ENCODE data around the gene UMODL1. TPM values are rescaled to one million over a fixed set of nuclear protein-coding genes. Genes with fewer than 3 reads are reported as not detected.

UMODL1 gene
- total and polyA plus RNA-seq, 2 of the 13 experiments (the other 11 are each of a cell fraction or from before 2014, with no cell fraction given): not detected

DNA sequence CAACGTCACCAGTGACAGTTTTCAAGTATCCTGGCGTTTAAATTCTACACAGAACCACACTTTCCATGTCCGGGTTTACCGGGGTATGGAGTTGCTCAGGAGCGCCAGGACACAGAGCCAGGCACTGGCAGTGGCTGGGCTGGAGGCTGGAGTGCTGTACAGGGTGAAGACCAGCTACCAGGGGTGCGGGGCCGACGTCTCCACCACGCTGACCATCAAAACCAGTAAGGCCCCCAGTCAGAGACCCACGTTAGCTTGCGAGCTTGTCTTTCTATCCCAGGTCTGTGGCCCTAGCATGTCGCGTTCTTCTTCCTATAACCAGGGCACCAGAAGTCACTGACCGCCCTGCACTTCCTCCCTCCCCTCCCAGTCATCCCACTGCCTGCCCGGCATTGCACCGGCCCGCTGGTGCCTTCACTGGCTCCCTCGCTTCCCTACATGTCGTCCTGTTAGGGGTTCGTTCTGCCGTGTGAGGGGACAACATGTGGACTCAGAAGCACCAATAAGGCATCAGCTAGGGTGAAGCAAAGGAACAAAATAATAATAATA lies 27.9 kb downstream of the UMODL1 start:
- Histone ChIP-seq H2AFZ (ENCODE audit: low read length) (no peak overlapping the region), H3K79me2 (ENCODE audit: insufficient read depth, low read length) (no peaks in the 10 kb centered on the region), H3K4me2 (ENCODE audit: low read depth, low read length) (no peak overlapping the region), H3K36me3 (replicated peaks in 1 of 2; ENCODE audit: control insufficient read depth in 1 of 2, insufficient read depth in 2 of 2, low read length in 2 of 2) (no peaks in the 10 kb centered on the region), H4K20me1 (ENCODE audit: insufficient read depth, low read length) (no peaks in the 10 kb centered on the region), H3K9ac (ENCODE audit: insufficient read depth, low read depth, low read length) (no peak overlapping the region), H3K27ac (ENCODE audit: extremely low read length, insufficient read depth, low read length) (no peak overlapping the region), H3K4me1 (ENCODE audit: insufficient read depth, low read length) (peaks cover 13% of the 10 kb centered on the region), H3K27me3 (ENCODE audit: control insufficient read depth in 1 of 2, insufficient read depth in 2 of 2, low read length in 2 of 2) (peaks cover 0 to 27% of the 10 kb centered on the region in 2 experiments; a peak in 2 of 5 replicates), H3K4me3 (replicated peaks in 1 of 3; ENCODE audit: insufficient read depth in 1 of 3, low read depth in 2 of 3, low read length in 3 of 3) (no peak overlapping the region), H3K9me3 (ENCODE audit: low read length) (peaks cover 12% of the 10 kb centered on the region)
- no TSS peak for BruUV-seq (replicated peaks)
- in situ Hi-C loops (cut with HindIII; ENCODE audit: extremely low pct_ligation_motif_present, low pct_unique_long_range_greater_than_20kb): no loop called here
- WGBS (ENCODE audit: low lambda C conversion rate): 66% methylated on average over 20 of the region's 21 CpGs
- CTCF ChIA-PET (ENCODE audit: low intra/inter-chr PET ratio, low total read pairs): no interaction called here
- POLR2A ChIA-PET: no interaction called here
- ATAC-seq (no peak), DNase-seq (ENCODE audit: low spot score) (no peak), FAIRE-seq (no peak)
- intact Hi-C loops (cut with micrococcal nuclease; ENCODE audit: unreplicated experiment): no loop called here
- TF ChIP-seq GZF1 (CRISPR knock-in tag; IDR thresholded peaks at IDR 0.05) (no peak), TCF7 (IDR thresholded peaks at IDR 0.05; ENCODE audit: low read depth) (no peak), TEAD3 (CRISPR knock-in tag; optimal IDR thresholded peaks at IDR 0.05; ENCODE audit: borderline replicate concordance) (no peak), MXI1 (IDR thresholded peaks at IDR 0.05; ENCODE audit: borderline replicate concordance, low read depth, low read length) (no peak), ZC3H4 (CRISPR knock-in tag; IDR thresholded peaks at IDR 0.05; ENCODE audit: borderline replicate concordance) (no peak), SCMH1 (CRISPR knock-in tag; IDR thresholded peaks at IDR 0.05; ENCODE audit: borderline replicate concordance) (no peak), ZNF557 (CRISPR knock-in tag; IDR thresholded peaks at IDR 0.05) (no peak), MTF1 (CRISPR knock-in tag; IDR thresholded peaks at IDR 0.05) (no peak), ZNF337 (CRISPR knock-in tag; IDR thresholded peaks at IDR 0.05; ENCODE audit: borderline replicate concordance, low read depth) (no peak), CHD4 (IDR thresholded peaks at IDR 0.05; ENCODE audit: borderline replicate concordance, low read length) (no peak)
- TF ChIP-seq, protein P1, sequence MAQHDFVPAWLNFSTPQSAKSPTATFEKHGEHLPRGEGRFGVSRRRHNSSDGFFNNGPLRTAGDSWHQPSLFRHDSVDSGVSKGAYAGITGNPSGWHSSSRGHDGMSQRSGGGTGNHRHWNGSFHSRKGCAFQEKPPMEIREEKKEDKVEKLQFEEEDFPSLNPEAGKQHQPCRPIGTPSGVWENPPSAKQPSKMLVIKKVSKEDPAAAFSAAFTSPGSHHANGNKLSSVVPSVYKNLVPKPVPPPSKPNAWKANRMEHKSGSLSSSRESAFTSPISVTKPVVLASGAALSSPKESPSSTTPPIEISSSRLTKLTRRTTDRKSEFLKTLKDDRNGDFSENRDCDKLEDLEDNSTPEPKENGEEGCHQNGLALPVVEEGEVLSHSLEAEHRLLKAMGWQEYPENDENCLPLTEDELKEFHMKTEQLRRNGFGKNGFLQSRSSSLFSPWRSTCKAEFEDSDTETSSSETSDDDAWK (CRISPR knock-in tag; IDR thresholded peaks at IDR 0.05): no peak
- TF ChIP-seq, protein P2, sequence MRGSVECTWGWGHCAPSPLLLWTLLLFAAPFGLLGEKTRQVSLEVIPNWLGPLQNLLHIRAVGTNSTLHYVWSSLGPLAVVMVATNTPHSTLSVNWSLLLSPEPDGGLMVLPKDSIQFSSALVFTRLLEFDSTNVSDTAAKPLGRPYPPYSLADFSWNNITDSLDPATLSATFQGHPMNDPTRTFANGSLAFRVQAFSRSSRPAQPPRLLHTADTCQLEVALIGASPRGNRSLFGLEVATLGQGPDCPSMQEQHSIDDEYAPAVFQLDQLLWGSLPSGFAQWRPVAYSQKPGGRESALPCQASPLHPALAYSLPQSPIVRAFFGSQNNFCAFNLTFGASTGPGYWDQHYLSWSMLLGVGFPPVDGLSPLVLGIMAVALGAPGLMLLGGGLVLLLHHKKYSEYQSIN (CRISPR knock-in tag; IDR thresholded peaks at IDR 0.05; ENCODE audit: borderline replicate concordance): no peak
- TF ChIP-seq, protein P3, sequence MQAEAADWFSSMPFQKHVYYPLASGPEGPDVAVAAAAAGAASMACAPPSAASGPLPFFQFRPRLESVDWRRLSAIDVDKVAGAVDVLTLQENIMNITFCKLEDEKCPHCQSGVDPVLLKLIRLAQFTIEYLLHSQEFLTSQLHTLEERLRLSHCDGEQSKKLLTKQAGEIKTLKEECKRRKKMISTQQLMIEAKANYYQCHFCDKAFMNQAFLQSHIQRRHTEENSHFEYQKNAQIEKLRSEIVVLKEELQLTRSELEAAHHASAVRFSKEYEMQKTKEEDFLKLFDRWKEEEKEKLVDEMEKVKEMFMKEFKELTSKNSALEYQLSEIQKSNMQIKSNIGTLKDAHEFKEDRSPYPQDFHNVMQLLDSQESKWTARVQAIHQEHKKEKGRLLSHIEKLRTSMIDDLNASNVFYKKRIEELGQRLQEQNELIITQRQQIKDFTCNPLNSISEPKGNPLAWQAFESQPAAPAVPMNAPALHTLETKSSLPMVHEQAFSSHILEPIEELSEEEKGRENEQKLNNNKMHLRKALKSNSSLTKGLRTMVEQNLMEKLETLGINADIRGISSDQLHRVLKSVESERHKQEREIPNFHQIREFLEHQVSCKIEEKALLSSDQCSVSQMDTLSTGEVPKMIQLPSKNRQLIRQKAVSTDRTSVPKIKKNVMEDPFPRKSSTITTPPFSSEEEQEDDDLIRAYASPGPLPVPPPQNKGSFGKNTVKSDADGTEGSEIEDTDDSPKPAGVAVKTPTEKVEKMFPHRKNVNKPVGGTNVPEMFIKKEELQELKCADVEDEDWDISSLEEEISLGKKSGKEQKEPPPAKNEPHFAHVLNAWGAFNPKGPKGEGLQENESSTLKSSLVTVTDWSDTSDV (CRISPR knock-in tag; IDR thresholded peaks at IDR 0.05): no peak
